GM21381 (cell line): ENCODE data around the gene HNRNPC.
"Not testable (repeated sequence)": the region's sequence is repeated elsewhere in the genome, so short reads cannot be mapped to it uniquely, and the experiment has no call there.

Source experiments
- ATAC-seq: cut with Tn5 transposase; IDR thresholded peaks from one replicate; pipeline ENCODE4 v1.9.1; 2021; ENCODE audit warnings: mild to moderate bottlenecking, moderate library complexity; ENCODE audit not compliant: unreplicated experiment

The HNRNPC gene

GRCh38 chr14:21194597-21194996 lies 74.6 kb downstream of the HNRNPC start:
- ATAC-seq = no peak

- no peak for ATAC-seq
Measured at GRCh38 chr14:21192875-21193535, 76.2 kb downstream of the HNRNPC start.

GRCh38 chr14:21192447-21192822 lies 76.8 kb downstream of the HNRNPC start:
- no peak for ATAC-seq

- peak; percentile 85 for ATAC-seq
Measured at GRCh38 chr14:21191809-21192446, 77.3 kb downstream of the HNRNPC start.

- ATAC-seq = no peak
Measured at GRCh38 chr14:21191261-21191808, 77.9 kb downstream of the HNRNPC start.

- ATAC-seq = no peak
Measured at GRCh38 chr14:21185491-21185890, 83.8 kb downstream of the HNRNPC start.

GRCh38 chr14:21184254-21184653 lies 85.0 kb downstream of the HNRNPC start:
- ATAC-seq = no peak

- ATAC-seq = no peak
Measured at GRCh38 chr14:21182166-21182565, 87.1 kb downstream of the HNRNPC start.

- ATAC-seq = no peak
Measured at GRCh38 chr14:21171128-21171527, 98.1 kb downstream of the HNRNPC start.

GRCh38 chr14:21169573-21169972 lies 99.7 kb downstream of the HNRNPC start:
- no peak for ATAC-seq

- no peak for ATAC-seq
Measured at GRCh38 chr14:21168055-21168454, 101.2 kb downstream of the HNRNPC start.

- not testable (repeated sequence) for ATAC-seq
Measured at GRCh38 chr14:21165670-21166069, 103.6 kb downstream of the HNRNPC start.

GRCh38 chr14:21165002-21165605 lies 104.1 kb downstream of the HNRNPC start:
- not testable (repeated sequence) for ATAC-seq

GRCh38 chr14:21163871-21164291 lies 105.4 kb downstream of the HNRNPC start:
- no peak for ATAC-seq

GRCh38 chr14:21162081-21162480 lies 107.2 kb downstream of the HNRNPC start:
- no peak for ATAC-seq

- no peak for ATAC-seq
Measured at GRCh38 chr14:21160061-21160610, 109.1 kb downstream of the HNRNPC start.
